ENCODE measurements around the gene SPATA12.

- TF ChIP-seq, protein P1, sequence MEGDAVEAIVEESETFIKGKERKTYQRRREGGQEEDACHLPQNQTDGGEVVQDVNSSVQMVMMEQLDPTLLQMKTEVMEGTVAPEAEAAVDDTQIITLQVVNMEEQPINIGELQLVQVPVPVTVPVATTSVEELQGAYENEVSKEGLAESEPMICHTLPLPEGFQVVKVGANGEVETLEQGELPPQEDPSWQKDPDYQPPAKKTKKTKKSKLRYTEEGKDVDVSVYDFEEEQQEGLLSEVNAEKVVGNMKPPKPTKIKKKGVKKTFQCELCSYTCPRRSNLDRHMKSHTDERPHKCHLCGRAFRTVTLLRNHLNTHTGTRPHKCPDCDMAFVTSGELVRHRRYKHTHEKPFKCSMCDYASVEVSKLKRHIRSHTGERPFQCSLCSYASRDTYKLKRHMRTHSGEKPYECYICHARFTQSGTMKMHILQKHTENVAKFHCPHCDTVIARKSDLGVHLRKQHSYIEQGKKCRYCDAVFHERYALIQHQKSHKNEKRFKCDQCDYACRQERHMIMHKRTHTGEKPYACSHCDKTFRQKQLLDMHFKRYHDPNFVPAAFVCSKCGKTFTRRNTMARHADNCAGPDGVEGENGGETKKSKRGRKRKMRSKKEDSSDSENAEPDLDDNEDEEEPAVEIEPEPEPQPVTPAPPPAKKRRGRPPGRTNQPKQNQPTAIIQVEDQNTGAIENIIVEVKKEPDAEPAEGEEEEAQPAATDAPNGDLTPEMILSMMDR (IDR thresholded peaks at IDR 0.05; ENCODE audit: insufficient read depth, low read length, poor library complexity, severe bottlenecking), result no peak
- no peak for TF ChIP-seq EZH2phosphoT487 (conservative IDR thresholded peaks at IDR 0.05; ENCODE audit: low read length)
Measured at GRCh38 chr3:57094575-57094974, 34.1 kb downstream of the SPATA12 start.
